Measurements from ENCODE around the gene GNG7. TPM values are rescaled to one million over a fixed set of nuclear protein-coding genes. Genes with fewer than 3 reads are reported as not detected.
"Not testable (repeated sequence)": the region's sequence is repeated elsewhere in the genome, so short reads cannot be mapped to it uniquely, and the experiment has no call there.

The GNG7 gene
- polyA plus RNA-seq, 3 donors = 1.1 to 1.6 (median 1.3) TPM

DNA sequence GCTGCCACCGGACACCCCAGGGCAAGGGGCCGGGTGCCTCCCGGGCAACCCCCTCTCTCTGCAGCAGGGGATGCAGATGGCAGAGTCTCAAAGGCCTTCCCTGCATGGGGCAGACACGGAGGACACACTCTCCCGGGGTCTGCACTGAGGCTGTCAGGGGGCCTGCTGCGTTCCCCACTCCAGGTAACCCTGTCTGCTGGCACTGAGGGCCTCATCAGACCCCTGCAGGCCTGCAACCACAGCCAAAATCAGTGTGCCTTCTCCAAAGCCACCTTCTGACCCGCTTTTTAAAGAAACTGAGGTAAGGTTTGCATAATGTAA, 93.9 kb downstream of the GNG7 start:
- Histone ChIP-seq H3K79me2 (ENCODE audit: insufficient read depth, low read length) (no peaks in the 10 kb centered on the region), H3K4me1 (ENCODE audit: control insufficient read depth in 1 of 2, insufficient read depth in 2 of 2, low read length in 2 of 2) (peaks cover 9 to 19% of the 10 kb centered on the region in 2 donors), H3K4me2 (replicated peaks; ENCODE audit: extremely low read depth, low read length, poor library complexity, severe bottlenecking) (no peak overlapping the region), H3K36me3 (replicated peaks in 1 of 2; ENCODE audit: control insufficient read depth in 1 of 2, insufficient read depth in 2 of 2, low read length in 2 of 2) (no peaks in the 10 kb centered on the region), H3K9ac (ENCODE audit: insufficient read depth, low read length, poor library complexity, severe bottlenecking) (no peak overlapping the region), H3K4me3 (replicated peaks in 1 of 3; ENCODE audit: low read depth in 2 of 3, low read length in 3 of 3) (no peak overlapping the region), H4K20me1 (ENCODE audit: insufficient read depth, low read length) (no peaks in the 10 kb centered on the region), H3K27me3 (ENCODE audit: control insufficient read depth in 2 of 2, insufficient read depth in 2 of 2, low read length in 2 of 2) (no peaks in the 10 kb centered on the region), H2AFZ (ENCODE audit: insufficient read depth, low read depth, low read length, poor library complexity, severe bottlenecking) (no peak overlapping the region), H3K9me3 (replicated peaks in 1 of 2; ENCODE audit: control insufficient read depth in 1 of 2, insufficient read depth in 1 of 2, low read length in 2 of 2) (no peaks in the 10 kb centered on the region), H3K27ac (ENCODE audit: low read depth in 1 of 2, low read length in 2 of 2) (no peak overlapping the region)
- Mint-ChIP-seq H3K36me3 (peaks cover 0 to 2% of the 10 kb centered on the region in 2 donors), H3K9me3 (peaks cover 0 to 3% (median under 1%) of the 10 kb centered on the region in 7 donors), H3K27ac (no peak overlapping the region), H3K4me1 (peaks cover 15% of the 10 kb centered on the region), H3K4me3 (no peak overlapping the region), H3K27me3 (ENCODE audit: low read depth in 3 of 3) (peaks cover 1 to 2% (median 2%) of the 10 kb centered on the region in 3 donors)
- TF ChIP-seq, protein P1, sequence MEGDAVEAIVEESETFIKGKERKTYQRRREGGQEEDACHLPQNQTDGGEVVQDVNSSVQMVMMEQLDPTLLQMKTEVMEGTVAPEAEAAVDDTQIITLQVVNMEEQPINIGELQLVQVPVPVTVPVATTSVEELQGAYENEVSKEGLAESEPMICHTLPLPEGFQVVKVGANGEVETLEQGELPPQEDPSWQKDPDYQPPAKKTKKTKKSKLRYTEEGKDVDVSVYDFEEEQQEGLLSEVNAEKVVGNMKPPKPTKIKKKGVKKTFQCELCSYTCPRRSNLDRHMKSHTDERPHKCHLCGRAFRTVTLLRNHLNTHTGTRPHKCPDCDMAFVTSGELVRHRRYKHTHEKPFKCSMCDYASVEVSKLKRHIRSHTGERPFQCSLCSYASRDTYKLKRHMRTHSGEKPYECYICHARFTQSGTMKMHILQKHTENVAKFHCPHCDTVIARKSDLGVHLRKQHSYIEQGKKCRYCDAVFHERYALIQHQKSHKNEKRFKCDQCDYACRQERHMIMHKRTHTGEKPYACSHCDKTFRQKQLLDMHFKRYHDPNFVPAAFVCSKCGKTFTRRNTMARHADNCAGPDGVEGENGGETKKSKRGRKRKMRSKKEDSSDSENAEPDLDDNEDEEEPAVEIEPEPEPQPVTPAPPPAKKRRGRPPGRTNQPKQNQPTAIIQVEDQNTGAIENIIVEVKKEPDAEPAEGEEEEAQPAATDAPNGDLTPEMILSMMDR (IDR thresholded peaks at IDR 0.05) = no peak
- no peak for DNase-seq
- WGBS (ENCODE audit: insufficient coverage) = 100% methylated on average over 6 of the region's 7 CpGs
- intact Hi-C loops (cut with micrococcal nuclease) = no loop called here

- Histone ChIP-seq H2AFZ (ENCODE audit: insufficient read depth, low read depth, low read length, poor library complexity, severe bottlenecking) (no peak overlapping the region), H3K4me3 (replicated peaks in 1 of 3; ENCODE audit: low read depth in 2 of 3, low read length in 3 of 3) (no peak overlapping the region), H3K9me3 (replicated peaks in 1 of 2; ENCODE audit: control insufficient read depth in 1 of 2, insufficient read depth in 1 of 2, low read length in 2 of 2) (no peaks in the 10 kb centered on the region), H3K27ac (ENCODE audit: low read depth in 1 of 2, low read length in 2 of 2) (no peak overlapping the region), H4K20me1 (ENCODE audit: insufficient read depth, low read length) (no peaks in the 10 kb centered on the region), H3K36me3 (replicated peaks in 1 of 2; ENCODE audit: control insufficient read depth in 1 of 2, insufficient read depth in 2 of 2, low read length in 2 of 2) (no peaks in the 10 kb centered on the region), H3K9ac (ENCODE audit: insufficient read depth, low read length, poor library complexity, severe bottlenecking) (no peak overlapping the region), H3K4me2 (replicated peaks; ENCODE audit: extremely low read depth, low read length, poor library complexity, severe bottlenecking) (no peak overlapping the region), H3K79me2 (ENCODE audit: insufficient read depth, low read length) (no peaks in the 10 kb centered on the region), H3K27me3 (ENCODE audit: control insufficient read depth in 2 of 2, insufficient read depth in 2 of 2, low read length in 2 of 2) (no peaks in the 10 kb centered on the region), H3K4me1 (ENCODE audit: control insufficient read depth in 1 of 2, insufficient read depth in 2 of 2, low read length in 2 of 2) (peaks cover 9 to 13% of the 10 kb centered on the region in 2 donors)
- WGBS (ENCODE audit: insufficient coverage) = 91% methylated on average over 46 of the region's 47 CpGs
- no peak for DNase-seq
- Mint-ChIP-seq H3K4me1 (peaks cover 10% of the 10 kb centered on the region), H3K9me3 (peaks cover 0 to 3% (median 0%) of the 10 kb centered on the region in 7 donors), H3K27me3 (ENCODE audit: low read depth in 3 of 3) (peaks cover 0 to 2% (median 1%) of the 10 kb centered on the region in 3 donors), H3K36me3 (peaks cover 0 to 2% of the 10 kb centered on the region in 2 donors), H3K4me3 (no peak overlapping the region), H3K27ac (no peak overlapping the region)
- intact Hi-C loops (cut with micrococcal nuclease) = no loop called here
- TF ChIP-seq, protein P1 (IDR thresholded peaks at IDR 0.05) = no peak
Measured at GRCh38 chr19:2607712-2608601, 94.5 kb downstream of the GNG7 start.

GRCh38 chr19:2606774-2607173, 95.7 kb downstream of the GNG7 start:
- H3K4me3 Mint-ChIP-seq; H3K9me3 Mint-ChIP-seq; H3K27ac Mint-ChIP-seq; H3K79me2 ChIP-seq (ENCODE audit: insufficient read depth, low read length); H3K27me3 Mint-ChIP-seq (ENCODE audit: low read depth in 3 of 3); H3K27me3 ChIP-seq (ENCODE audit: control insufficient read depth in 2 of 2, insufficient read depth in 2 of 2, low read length in 2 of 2); H3K4me3 ChIP-seq (replicated peaks in 1 of 3; ENCODE audit: low read depth in 2 of 3, low read length in 3 of 3); H3K27ac ChIP-seq (ENCODE audit: low read depth in 1 of 2, low read length in 2 of 2); H3K36me3 Mint-ChIP-seq; H2AFZ ChIP-seq (ENCODE audit: insufficient read depth, low read depth, low read length, poor library complexity, severe bottlenecking); H3K4me1 ChIP-seq (ENCODE audit: control insufficient read depth in 1 of 2, insufficient read depth in 2 of 2, low read length in 2 of 2); H3K4me2 ChIP-seq (replicated peaks; ENCODE audit: extremely low read depth, low read length, poor library complexity, severe bottlenecking); H3K9ac ChIP-seq (ENCODE audit: insufficient read depth, low read length, poor library complexity, severe bottlenecking); H3K36me3 ChIP-seq (replicated peaks in 1 of 2; ENCODE audit: control insufficient read depth in 1 of 2, insufficient read depth in 2 of 2, low read length in 2 of 2); H3K9me3 ChIP-seq (replicated peaks in 1 of 2; ENCODE audit: control insufficient read depth in 1 of 2, insufficient read depth in 1 of 2, low read length in 2 of 2); DNase-seq; H3K4me1 Mint-ChIP-seq; intact Hi-C loops (cut with micrococcal nuclease); H4K20me1 ChIP-seq (ENCODE audit: insufficient read depth, low read length): not testable (repeated sequence)
- WGBS (ENCODE audit: insufficient coverage) = 94% methylated on average over 8 of the region's 9 CpGs
